ENCODE measurements around the gene THRAP3.
"Not testable (repeated sequence)": the region's sequence is repeated elsewhere in the genome, so short reads cannot be mapped to it uniquely, and the experiment has no call there.

Gene THRAP3

DNA sequence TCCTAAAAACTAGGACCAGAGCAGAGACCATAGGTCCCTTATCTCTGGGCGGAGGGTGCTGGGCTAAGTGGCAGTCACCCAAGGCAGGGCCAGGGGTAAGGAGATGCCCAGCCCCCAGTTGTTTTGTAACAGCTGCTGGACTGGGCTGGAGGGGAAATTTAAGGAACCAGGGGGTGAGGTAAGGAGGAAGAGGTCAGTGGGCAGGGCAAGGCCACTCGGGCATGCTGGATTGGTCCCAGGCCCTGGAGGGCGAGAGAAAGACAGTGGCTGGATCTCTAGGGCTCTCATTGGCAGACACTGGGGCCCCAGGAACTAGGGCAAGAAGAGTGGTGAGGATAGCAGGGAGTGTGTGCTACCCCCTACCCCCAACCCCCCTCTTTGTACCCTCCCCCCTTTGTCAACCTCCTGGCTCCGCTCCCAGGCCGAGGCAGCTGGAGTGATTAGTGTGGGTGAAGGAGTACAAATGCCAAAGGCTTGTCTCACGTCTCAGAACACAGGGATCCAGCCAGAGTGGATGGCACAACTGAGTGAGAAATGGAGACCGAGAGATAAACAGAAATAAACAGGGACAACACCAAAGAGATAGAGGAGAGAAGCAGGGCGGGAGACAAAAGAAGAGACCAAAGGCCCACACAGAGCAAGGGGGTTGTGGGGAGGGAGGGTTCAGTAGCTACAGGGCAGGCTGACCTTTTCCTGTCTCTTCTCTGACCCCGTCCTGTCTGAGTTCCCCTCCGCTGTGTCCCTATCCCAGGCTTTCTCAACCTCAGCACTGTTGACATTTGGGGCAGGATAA, 20.5 kb upstream of the THRAP3 start:
- H3K27ac ChIP-seq, result peak overlapping the region in 17 of 21 experiments; percentile 3 to 76 (median 54)
- no peak overlapping the region for H3K4me3 ChIP-seq

- peak overlapping the region in 12 of 21 experiments; percentile 3 to 76 (median 55) for H3K27ac ChIP-seq
- H3K4me3 ChIP-seq, result no peak overlapping the region
Measured at GRCh38 chr1:36204347-36204909, 19.8 kb upstream of the THRAP3 start.

DNA sequence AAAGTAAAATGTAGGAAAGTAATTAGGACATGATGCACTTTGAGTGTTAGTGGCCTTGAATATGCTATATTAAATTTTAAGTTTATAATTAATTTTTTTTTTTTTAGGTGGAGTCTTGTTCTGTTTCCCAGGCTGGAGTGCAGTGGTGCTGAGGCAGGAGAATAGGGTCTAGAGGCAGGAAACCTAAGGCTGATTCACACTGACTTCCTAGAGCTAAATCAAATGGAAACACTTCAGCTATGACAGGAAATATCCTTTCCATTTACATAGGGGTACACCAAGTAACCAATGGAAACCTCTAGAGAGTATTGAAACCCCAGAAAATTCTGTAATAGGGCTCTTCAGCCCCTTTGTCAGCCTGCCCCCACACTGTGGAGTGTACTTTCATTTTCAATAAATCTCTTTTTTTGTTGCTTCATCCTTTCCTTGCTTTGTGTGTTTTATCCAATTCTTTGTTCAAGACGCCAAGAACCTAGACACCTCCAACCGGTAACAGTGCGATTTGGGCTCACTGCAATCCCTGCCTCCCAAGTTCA, 17.9 kb upstream of the THRAP3 start:
- H3K27ac ChIP-seq, result peak overlapping the region in 1 of 21 experiments; percentile 26
- no peak overlapping the region for H3K4me3 ChIP-seq

DNA sequence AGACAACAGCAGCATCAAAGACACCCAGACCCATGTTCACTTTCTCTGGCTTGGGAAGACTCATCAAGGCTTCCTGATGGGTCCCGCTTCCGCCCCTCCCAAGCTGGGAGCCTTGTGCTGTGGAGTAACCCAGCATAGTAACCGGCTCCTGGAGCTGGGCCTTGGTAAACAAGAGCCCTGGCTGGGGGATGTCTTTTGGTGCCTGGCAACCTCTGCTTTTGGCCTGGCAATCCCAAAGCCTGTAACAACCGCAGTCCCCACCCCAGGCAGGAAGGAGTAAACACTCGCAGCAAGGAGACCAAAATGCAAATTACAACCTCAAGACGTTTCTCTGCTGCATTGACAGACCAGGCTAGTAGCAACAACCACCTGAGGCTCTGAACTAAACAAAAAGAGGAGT, 16.9 kb upstream of the THRAP3 start:
- H3K4me3 ChIP-seq, result no peak overlapping the region
- H3K27ac ChIP-seq, result peak overlapping the region in 3 of 21 experiments; percentile 0 to 43 (median 22)

- no peak overlapping the region for H3K27ac ChIP-seq
Measured at GRCh38 chr1:36208978-36209703, 15.1 kb upstream of the THRAP3 start.

DNA sequence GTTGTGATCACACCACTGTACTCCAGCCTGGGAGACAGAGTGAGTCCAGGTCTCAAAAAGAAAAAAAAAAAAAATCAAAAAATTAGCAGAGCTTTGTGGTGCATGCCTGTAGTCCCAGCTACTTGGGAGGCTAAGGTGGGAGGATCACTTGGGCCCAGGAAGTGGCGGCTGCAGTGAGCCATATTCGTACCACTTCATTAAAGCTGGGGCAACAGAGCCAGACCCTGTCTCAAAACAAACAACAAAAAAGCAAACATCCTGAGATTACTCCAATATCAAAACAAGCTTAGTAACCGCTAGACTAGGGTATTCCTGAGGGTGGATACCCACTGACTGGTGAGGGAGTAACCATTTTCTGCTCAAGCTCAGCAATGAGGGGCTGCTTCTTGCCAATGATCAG, 12.9 kb upstream of the THRAP3 start:
- no peak overlapping the region for H3K27ac ChIP-seq
- H3K4me3 ChIP-seq, result no peak overlapping the region

More at GRCh38 chr1:36208978-36209703, 15.1 kb upstream of the THRAP3 start:
- no peak overlapping the region for H3K4me3 ChIP-seq

- Histone ChIP-seq H3K27ac (no peak overlapping the region), H3K4me3 (no peak overlapping the region)
Measured at GRCh38 chr1:36211841-36212240, 12.4 kb upstream of the THRAP3 start.

- Histone ChIP-seq H3K4me3 (no peak overlapping the region), H3K27ac (no peak overlapping the region)
Measured at GRCh38 chr1:36212782-36213181, 11.5 kb upstream of the THRAP3 start.

- H3K27ac ChIP-seq, result no peak overlapping the region
Measured at GRCh38 chr1:36217670-36218069, 6.6 kb upstream of the THRAP3 start.

GRCh38 chr1:36221901-36222300, 2.3 kb upstream of the THRAP3 start:
- not testable (repeated sequence) for H3K27ac ChIP-seq, H3K4me3 ChIP-seq

More at GRCh38 chr1:36217670-36218069, 6.6 kb upstream of the THRAP3 start:
- H3K4me3 ChIP-seq, result no peak overlapping the region

DNA sequence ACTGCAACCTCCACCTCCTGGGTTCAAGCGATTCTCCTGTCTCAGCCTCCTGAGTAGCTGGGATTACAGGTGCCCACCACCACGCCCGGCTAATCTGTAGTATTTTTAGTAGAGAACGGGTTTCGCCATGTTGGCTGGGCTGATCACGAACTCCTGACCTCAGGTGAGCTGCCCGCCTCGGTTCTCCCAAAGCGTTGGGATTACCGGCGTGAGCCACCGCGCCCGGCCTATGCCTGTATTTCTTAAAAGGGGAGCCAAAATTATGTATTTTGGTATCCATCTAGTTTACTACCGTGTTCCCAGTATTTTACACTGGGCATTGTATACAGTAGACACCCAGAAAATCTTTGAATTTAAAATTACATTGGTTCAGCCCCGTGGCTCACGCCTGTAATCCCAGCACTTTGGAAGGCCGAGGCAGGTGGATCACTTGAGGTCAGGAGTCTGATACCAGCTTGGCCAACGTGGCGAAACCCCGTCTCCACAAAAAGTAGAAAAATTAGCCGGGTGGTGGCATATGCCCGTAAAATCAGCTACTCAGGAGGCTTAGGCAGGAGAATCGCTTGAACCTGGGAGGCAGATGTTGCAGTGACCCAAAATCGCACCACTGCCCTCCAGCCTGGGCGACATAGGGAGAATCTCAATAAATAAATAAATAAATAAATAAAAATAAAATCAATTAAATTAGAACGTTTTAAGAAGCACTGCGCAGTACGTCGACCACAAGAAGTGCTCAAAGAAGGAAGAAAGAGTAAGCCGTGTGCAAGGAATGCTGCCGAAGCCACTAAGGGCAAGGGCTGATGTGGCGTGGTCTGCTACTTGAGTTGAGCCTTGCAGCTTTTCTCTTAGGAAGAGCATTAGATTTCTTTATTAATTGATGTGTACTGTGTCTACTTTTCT, 1.5 kb upstream of the THRAP3 start:
- Histone ChIP-seq H3K27ac (peak overlapping the region; percentile 23 to 100 (median 96)), H3K4me3 (peak overlapping the region; percentile 42 to 88 (median 76))

- Histone ChIP-seq H3K27ac (peak overlapping the region; percentile 23 to 100 (median 96)), H3K4me3 (peak overlapping the region; percentile 42 to 88 (median 76))
Measured at GRCh38 chr1:36223381-36223995, 755 bp upstream of the THRAP3 start.

GRCh38 chr1:36224537-36225282, 467 bp downstream of the THRAP3 start:
- Histone ChIP-seq H3K27ac (peak overlapping the region; percentile 69 to 100 (median 95)), H3K4me3 (peak overlapping the region; percentile 64 to 88 (median 77))

- Histone ChIP-seq H3K4me3 (peak overlapping the region; percentile 64 to 88 (median 77)), H3K27ac (peak overlapping the region in 19 of 21 experiments; percentile 86 to 100 (median 95))
Measured at GRCh38 chr1:36225283-36225899, 1.1 kb downstream of the THRAP3 start.

- H3K4me3 ChIP-seq, H3K27ac ChIP-seq: not testable (repeated sequence)
Measured at GRCh38 chr1:36230279-36230678, 6.0 kb downstream of the THRAP3 start.

GRCh38 chr1:36231191-36231590, 6.9 kb downstream of the THRAP3 start:
- Histone ChIP-seq H3K4me3 (no peak overlapping the region), H3K27ac (peak overlapping the region in 2 of 21 experiments; percentile 20 to 42)

- no peak overlapping the region for H3K27ac ChIP-seq
- no peak overlapping the region for H3K4me3 ChIP-seq
Measured at GRCh38 chr1:36232212-36233095, 8.2 kb downstream of the THRAP3 start.

Measured in skin epidermis (tissue), 12 donors.